H7 (cell line): Measurements from ENCODE around the gene USP12. TPM values are rescaled to one million over a fixed set of nuclear protein-coding genes. Genes with fewer than 3 reads are reported as not detected.

ENCODE experiments used
- DNase-seq: peaks from one replicate; pipeline ENCODE4 v3.0.0; 2012
- H3K27me3 ChIP-seq: 2 replicates; pipeline ENCODE4 v1.6.0; 2011; ENCODE audit warnings: mild to moderate bottlenecking, low read length; ENCODE audit not compliant: control insufficient read depth, insufficient read depth
- H3K36me3 ChIP-seq: replicated peaks from 2 replicates; pipeline ENCODE4 v1.5.1; 2011; ENCODE audit warnings: low read length; ENCODE audit not compliant: control insufficient read depth, insufficient read depth
- H3K4me3 ChIP-seq: 2 replicates; pipeline ENCODE4 v1.5.1; 2011; ENCODE audit warnings: low read depth, mild to moderate bottlenecking, control low read depth, low read length, moderate library complexity; ENCODE audit not compliant: insufficient read depth
- total RNA-seq: library from RNA; depleted of rRNA; stranded (reverse); fragments of >200 nt; shearing (Covaris generic); gene quantifications from 2 replicates; pipeline ENCODE4 v1.2.3, GENCODE V29; 2014

USP12 gene
- total RNA-seq, 1 experiment from 2014 or later: 10.5 TPM

DNA sequence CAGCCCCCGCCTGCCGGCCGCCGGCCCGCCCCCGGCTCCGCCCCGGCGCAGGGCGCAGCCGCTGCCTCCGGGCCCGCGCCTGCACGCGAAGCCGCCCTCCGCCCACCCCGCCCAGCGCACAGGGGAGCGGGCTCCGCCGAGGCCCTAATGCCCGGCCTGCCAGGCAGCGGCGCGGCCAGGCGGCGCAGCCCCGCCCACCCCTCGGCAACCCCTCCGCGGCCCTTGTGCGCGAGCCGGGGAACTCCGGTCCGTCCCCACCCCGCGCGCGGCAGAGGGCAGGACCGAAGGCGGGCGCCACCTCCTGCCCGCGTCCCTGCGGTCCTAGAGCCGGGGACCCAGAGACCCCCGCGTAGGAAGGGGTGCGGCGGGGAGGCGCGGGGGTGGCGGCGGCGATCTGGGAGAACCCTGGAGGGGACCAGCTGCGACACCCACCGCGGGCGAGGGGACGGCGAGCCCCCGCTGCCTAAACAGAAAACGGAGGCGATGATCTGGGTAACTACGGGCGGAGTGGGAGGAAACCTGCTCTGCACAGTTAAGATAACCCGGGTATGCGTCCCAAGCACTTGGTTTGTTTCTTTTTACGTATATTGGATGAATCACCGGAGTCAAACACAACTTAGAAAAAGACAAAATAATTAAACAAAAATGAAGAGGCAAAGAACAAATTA, 350 bp upstream of the USP12 start:
- no peaks in the 10 kb centered on the region for H3K36me3 ChIP-seq
- peak; percentile 95 for DNase-seq
- no peaks in the 10 kb centered on the region for H3K27me3 ChIP-seq
- peak overlapping the region; percentile 59 for H3K4me3 ChIP-seq

DNA sequence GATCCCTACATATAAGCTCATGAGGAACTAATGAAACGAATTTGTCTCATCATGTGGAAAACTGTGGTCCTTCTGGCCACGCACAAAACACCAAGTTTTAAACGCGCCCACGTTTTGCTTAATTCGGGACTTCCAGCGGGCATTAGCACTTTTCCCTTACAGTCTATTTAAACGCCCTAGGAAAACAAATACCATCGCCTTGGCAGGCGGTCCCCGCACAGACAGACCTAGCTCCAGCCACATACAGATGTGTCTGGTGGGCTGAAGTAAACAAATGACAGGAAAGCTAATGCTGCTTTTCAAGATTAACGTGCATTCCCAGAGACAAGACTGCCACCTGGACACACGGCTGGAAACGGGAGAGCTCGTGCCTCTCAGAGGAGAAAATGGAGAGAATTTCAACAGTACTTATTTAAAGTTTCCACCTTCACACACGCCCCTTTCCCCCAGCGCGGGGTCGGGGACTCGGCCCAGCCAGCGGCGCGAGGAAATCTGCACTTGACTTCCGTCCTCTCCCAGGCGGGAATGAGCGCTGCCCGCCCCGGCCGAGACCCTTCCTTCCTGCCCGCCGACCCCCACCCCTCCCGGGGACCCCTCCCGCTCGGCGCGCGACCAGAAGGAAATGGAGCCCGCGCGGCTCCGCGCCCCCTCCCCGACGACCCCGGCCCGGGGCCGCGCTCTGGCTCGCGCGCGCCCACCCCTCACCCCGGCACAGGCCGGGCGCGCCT, 931 bp downstream of the USP12 start:
- peak; percentile 89 for DNase-seq
- Histone ChIP-seq H3K27me3 (no peaks in the 10 kb centered on the region), H3K4me3 (peak overlapping the region; percentile 59), H3K36me3 (no peaks in the 10 kb centered on the region)

DNA sequence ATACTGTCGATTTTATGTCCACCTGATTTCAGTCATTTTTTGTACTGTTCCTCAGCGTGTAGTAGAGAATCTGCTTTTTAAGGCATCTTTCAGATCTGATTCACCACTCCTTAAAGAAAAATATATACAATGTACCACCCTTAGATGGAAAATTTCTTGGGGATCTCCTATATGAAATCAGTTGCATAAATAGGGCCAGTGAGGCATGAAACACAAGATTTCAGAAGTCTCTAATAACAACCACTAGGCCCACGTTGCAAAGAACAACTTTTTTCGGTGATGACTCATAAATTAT, 1.4 kb downstream of the USP12 start:
- peak overlapping the region; percentile 59 for H3K4me3 ChIP-seq
- DNase-seq: no peak
- no peaks in the 10 kb centered on the region for H3K27me3 ChIP-seq
- no peaks in the 10 kb centered on the region for H3K36me3 ChIP-seq

DNA sequence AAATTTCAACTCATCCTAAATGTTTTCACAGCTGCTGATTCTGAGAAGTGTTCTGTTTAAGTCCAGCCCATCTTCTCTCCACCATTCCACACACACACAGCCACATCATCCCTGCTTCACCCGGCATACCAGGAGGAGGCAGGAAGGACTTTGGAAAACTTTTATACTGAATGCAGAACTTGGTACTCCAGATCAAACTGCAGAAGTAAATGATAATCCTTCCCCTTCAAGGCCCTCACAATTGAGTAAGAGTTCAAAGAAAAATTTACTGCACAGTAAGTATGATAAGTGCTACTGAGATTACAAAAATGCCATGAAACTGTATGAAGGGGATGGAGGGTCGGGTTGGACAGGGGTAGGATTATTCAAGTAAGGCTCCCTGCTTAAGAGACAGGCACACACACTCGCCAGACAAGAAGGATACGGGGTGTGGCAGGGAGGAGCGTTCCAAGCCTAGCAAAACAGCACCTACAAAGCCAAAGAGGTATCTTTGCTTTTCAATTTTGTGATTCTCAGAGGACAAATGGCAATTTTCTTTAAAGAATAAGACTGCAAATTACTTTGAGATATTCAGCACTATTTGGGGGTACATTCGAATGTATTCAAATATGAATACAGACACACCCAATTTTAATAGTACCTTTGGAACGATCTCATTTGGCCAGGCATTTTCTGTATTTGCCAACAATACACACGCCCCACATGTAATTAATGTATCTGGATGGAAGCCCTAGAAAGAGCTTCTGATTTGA, 2.5 kb downstream of the USP12 start:
- Histone ChIP-seq H3K27me3 (no peaks in the 10 kb centered on the region), H3K4me3 (no peak overlapping the region), H3K36me3 (no peaks in the 10 kb centered on the region)
- DNase-seq: no peak

DNA sequence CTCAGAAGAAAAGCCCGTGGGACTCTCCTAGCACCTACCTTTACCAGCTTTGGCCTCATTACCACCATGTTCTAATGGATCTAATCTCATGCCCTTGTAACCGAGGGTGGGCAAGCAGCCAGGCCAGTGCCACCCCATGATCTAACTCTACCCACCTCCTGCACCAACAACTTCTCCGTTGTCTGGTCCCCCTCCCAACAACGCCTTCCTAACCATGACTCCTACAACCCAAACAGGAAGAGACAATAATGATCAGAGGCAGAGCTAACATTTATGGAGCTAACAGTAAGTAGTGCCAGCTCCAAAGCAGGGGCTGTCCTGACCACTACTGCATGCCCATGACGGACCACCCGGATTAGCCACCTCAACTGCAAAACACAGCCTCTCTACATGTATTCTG, 3.5 kb downstream of the USP12 start:
- Histone ChIP-seq H3K27me3 (no peaks in the 10 kb centered on the region), H3K4me3 (no peak overlapping the region), H3K36me3 (no peaks in the 10 kb centered on the region)
- no peak for DNase-seq

DNA sequence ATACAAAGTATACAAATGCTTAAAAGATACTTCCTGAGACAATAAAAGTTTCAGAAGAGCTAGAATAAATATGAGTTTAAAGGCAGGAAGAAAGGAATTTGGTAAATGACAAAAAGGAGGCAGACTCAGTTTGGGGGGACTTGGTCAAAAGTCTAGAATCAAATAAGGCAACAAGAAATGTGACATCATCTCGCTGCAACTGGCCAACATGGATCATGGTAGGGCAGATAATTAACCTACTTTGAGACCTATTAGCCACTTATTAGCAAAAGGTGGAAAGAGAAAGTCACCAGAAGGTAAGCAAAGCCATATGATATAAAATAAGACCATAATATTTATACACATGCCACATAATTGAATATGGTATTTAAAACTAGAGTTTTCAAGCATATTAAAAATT, 5.3 kb downstream of the USP12 start:
- no peaks in the 10 kb centered on the region for H3K36me3 ChIP-seq
- H3K4me3 ChIP-seq: no peak overlapping the region
- no peaks in the 10 kb centered on the region for H3K27me3 ChIP-seq
- no peak for DNase-seq

DNA sequence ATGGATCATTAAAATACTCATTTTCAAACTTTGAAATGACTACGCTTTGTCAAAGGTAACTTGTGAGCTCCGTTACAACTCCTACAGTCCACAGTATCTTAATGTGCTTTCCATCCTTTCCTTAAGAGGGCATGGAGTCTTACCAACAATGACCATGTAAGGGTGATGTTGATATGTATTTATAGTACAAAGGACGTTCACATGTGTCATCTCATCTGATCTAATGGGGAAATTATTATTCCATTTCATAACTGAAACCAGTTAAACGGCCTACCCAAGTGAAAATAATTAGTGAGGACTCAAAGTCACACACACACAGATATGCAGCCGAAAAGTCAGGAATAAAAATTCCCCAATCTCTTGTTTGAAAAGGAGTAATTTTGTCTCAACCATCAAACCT, 9.6 kb downstream of the USP12 start:
- H3K4me3 ChIP-seq: no peak overlapping the region
- no peak for DNase-seq
- no peaks in the 10 kb centered on the region for H3K36me3 ChIP-seq
- H3K27me3 ChIP-seq: no peaks in the 10 kb centered on the region

DNA sequence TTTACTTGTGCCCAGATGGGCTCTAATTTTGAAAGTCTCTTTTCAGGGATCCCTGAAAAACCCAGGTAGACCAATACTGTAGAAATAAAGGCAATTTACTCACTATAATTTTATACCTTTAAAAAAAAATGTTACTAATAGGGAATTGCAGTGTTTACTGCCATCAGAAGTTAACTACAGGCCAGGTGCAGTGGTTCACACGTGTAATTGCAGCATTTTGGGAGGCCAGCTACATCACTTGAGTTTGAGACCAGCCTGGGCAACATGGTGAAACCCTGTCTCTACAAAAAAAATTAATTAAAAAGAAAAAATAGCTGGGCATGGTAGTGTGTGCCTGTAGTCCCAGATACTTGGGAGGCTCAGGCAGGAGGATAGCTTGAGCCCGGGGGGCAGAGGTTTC, 10.2 kb downstream of the USP12 start:
- H3K36me3 ChIP-seq: no peaks in the 10 kb centered on the region
- H3K27me3 ChIP-seq: no peaks in the 10 kb centered on the region
- H3K4me3 ChIP-seq: no peak overlapping the region
- DNase-seq: no peak

DNA sequence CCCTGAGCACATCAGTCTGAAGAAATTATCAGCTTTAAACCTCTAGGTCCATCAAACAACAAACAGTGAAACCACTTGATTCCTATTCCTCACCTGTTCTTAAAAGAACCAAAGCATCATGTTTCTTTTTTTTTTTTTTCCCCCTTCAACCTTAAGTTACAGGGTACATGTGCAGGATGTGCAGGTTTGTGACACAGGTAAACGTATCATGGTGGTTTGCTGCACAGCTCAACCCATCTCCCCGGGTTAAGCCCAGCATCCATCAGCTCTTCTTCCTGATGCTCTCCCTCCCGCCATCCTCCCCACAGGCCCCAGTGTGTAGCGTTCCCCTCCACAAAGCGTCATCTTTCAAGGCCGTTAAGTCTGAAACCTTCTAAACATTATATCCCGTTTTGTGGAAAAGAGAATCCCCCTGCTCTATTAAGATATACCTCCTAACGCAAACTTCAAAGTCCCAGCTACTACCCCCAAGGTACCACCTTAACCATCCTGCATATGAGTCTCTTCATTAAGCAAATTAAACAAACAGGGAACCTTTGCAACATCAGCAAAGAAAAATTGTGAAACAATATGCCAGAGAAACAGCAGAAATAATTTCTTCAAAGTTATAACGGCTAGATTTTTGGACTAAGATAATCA, 10.8 kb downstream of the USP12 start:
- H3K27me3 ChIP-seq: no peaks in the 10 kb centered on the region
- no peak overlapping the region for H3K4me3 ChIP-seq
- DNase-seq: no peak
- H3K36me3 ChIP-seq: no peaks in the 10 kb centered on the region

DNA sequence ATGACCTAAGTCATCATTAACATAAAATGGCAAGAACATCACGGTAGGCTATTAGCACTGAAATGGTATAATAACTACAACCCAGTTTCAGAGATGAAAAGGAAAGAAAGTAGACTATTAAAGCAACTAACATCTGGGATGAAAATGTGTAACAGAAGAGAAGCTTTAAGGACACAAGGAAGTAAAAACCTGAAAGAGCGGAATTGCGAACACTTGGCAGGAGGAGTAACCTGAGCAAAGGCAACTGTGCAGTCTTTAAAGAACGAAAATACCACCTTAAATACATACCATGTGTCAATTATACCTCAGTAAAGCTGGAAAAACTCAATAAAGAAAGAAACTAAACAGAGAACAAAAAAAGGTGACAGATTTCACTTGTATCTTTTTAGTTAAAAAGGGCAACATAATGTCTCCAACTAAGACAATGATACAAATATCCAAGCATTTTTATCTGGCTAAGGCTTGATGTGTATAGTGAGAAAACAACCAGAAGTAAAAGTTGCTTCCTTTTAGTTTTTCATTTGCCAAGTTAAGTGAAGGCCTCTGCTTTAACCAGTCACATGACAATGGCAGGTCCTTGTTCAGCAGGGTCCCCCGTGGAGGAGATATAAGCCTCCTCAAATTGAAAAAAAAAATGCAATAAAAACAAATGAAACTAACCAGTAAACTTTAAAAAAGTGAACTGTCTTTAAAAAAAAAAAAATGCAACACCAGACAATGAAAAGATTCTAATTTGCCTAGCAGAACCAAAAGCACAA, 11.6 kb downstream of the USP12 start:
- no peaks in the 10 kb centered on the region for H3K27me3 ChIP-seq
- no peak overlapping the region for H3K4me3 ChIP-seq
- H3K36me3 ChIP-seq: no peaks in the 10 kb centered on the region
- no peak for DNase-seq

DNA sequence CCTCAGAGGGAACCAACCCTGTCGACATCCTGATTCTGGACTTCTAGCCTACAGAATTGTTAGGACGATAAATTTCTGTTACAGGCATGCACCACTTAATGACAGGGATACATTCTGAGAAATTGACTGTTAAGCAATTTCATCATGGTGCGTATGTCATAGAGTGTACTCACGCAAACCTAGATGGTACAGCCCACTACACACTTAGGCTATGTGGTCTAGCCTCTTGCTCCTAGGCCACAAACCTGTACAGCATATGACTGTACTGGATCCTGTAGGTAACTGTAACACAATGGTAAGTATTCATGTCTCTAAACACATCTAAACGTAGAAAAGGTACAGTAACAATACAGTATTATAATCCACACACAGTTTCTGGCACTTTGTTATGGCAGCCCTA, 13.3 kb downstream of the USP12 start:
- Histone ChIP-seq H3K36me3 (no peaks in the 10 kb centered on the region), H3K27me3 (no peaks in the 10 kb centered on the region), H3K4me3 (no peak overlapping the region)
- no peak for DNase-seq

DNA sequence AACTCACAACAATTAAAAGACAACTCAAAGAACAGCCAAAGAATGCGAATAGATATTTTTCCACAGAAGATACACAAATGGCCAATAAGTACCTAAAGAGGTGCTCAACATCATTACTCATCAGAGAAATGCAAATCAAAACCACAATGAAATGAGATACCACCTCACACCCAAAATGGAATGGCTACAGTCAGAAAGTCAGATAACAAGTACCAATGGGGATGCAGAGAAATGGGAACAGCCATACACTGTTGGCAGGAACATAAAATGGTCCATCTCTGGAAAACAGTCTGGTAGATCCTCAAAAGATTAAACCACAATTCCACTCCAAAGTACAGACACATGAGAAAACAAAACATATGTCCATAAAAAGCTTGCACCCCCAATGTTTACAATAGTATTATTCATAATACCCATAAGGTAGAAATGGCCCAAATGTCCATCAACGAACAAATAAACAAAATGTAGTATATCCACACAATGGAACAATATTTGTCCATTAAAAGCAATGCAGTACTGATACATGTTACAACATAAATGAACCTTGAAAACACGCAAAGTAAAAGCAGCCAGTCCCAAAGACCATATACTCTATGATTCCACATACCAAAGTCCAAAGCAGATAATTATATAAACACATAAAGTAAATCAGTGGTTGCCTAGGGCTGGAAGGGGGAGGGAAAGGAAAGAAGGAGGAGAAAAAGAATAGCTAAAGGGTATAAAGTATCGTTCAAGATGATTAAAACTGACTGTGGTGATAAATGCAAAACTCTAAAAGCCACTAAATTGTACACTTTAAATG, 19.6 kb downstream of the USP12 start:
- Histone ChIP-seq H3K36me3 (no peaks in the 10 kb centered on the region), H3K4me3 (no peak overlapping the region), H3K27me3 (no peaks in the 10 kb centered on the region)
- no peak for DNase-seq

DNA sequence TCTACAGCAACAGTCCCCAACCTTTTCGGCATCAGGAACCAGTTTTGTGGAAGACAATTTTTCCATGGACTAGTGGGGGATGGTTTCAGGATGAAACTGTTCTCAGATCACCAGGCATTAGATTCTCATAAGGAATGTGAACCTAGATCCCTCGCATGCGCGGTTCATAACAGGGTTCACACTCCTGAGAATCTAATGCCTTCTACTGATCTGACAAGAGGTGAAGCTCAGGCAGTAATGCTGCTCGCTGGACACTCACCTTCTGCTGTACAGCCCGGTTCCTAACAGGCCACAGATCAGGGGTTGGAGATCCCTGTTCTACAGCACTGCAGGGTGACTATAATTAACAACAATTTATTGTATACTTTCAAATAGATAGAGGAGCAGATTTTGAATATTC, 21.9 kb downstream of the USP12 start:
- Histone ChIP-seq H3K4me3 (no peak overlapping the region), H3K27me3 (no peaks in the 10 kb centered on the region), H3K36me3 (no peaks in the 10 kb centered on the region)
- DNase-seq: no peak

DNA sequence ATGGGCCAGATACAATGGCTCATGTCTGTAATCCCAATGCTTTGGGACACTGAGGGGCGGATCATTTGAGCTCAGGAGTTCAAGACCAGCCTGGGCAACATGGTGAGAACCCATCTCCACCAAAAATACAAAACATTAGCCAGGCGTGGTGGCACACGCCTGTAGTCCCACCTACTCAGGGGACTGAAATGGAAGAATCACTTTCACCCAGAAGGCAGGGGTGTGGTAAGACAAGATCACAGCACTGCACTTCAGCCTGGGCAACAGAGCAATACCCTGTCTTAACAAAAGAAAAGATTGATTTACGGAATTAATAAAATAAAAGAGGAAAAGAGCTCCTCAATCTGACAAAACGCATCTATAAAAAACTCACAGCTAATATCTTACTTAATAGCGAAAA, 22.7 kb downstream of the USP12 start:
- H3K36me3 ChIP-seq: no peaks in the 10 kb centered on the region
- no peak for DNase-seq
- no peak overlapping the region for H3K4me3 ChIP-seq
- H3K27me3 ChIP-seq: no peaks in the 10 kb centered on the region
